Fibroblast of lung (primary cell): Measurements from ENCODE around the gene DCAF15.

Experiments used
- CTCF ChIP-seq, 2 donors: IDR thresholded peaks in 1 of 2; conservative IDR thresholded peaks in 1 of 2; 1 replicate in 1 of 2; 2 replicates in 1 of 2; pipeline ENCODE4 v1.5.1; 2011 to 2012; ENCODE audit warnings: low read length in 2 of 2, control low read depth in 1 of 2, inconsistent platforms in 1 of 2, low read depth in 1 of 2, mild to moderate bottlenecking in 1 of 2
- EZH2 ChIP-seq: IDR thresholded peaks from 2 replicates; pipeline ENCODE4 v1.5.1; 2012; ENCODE audit warnings: low read length, control low read depth, mild to moderate bottlenecking; ENCODE audit errors: missing control alignments

GRCh38 chr19:13993590-13994300, 41.4 kb downstream of the DCAF15 start:
- TF ChIP-seq CTCF (conservative IDR thresholded peaks at IDR 0.05 in 1 of 2, IDR thresholded peaks at IDR 0.05 in 1 of 2; ENCODE audit: low read depth in 1 of 2, low read length in 2 of 2) (no peak), EZH2 (no peak)
